Mucosa of descending colon (tissue), 3 donors: ENCODE results near the gene CLNK. TPM values are rescaled to one million over a fixed set of nuclear protein-coding genes. Genes with fewer than 3 reads are reported as not detected.

Experiments
- ATAC-seq: fragments of 200-7000 bp; cut with Tn5 transposase; one replicate; pipeline ENCODE4 v1.9.1; 2020; ENCODE audit warnings: mild to moderate bottlenecking, moderate library complexity
- DNase-seq, 3 donors: peaks; one replicate each; pipeline ENCODE4 v3.0.0-alpha.2; 2020
- H3K36me3 ChIP-seq: fragments of 200-600 bp; one replicate; pipeline ENCODE4 v1.8.0; 2021; ENCODE audit warnings: low read depth, mild to moderate bottlenecking
- H3K4me1 ChIP-seq: fragments of 200-600 bp; one replicate; pipeline ENCODE4 v1.8.0; 2021; ENCODE audit warnings: low read depth, mild to moderate bottlenecking
- H3K4me3 ChIP-seq: fragments of 200-600 bp; one replicate; pipeline ENCODE4 v1.8.0; 2021; ENCODE audit warnings: mild to moderate bottlenecking
- H3K9me3 ChIP-seq: fragments of 200-600 bp; one replicate; pipeline ENCODE4 v1.8.0; 2021; ENCODE audit warnings: mild to moderate bottlenecking
- CTCF ChIP-seq: fragments of 200-600 bp; IDR thresholded peaks from one replicate; pipeline ENCODE4 v1.8.0; 2022; ENCODE audit warnings: antibody characterized with exemption, mild to moderate bottlenecking
- intact Hi-C, 2 donors: fragments of 100-400 bp; cut with DNase I in 1 of 2; cut with micrococcal nuclease in 1 of 2; formaldehyde crosslinking; loops; one replicate each; pipeline versions ENCODE4 v1.11.0 to v1.11.1; 2022; cut with DNase I, micrococcal nuclease
- total RNA-seq, 3 donors: library from RNA; stranded (reverse); fragmentation: NEBNext Ultra II Directional in 2 of 3; extraction: Animal tissue kit (Norgen Biotek cat#: 25700) in 2 of 3; gene quantifications; one replicate each; pipeline versions ENCODE4 v1.2.1 to v1.2.4, GENCODE V29; 2021 to 2023
- donor health status: DM: no; HTN: no; CAD: no; lungs with moderate emphysema.
- donor health status: DM: no; HTN: no; CAD: no.
- donor health status: DM: no; HTN: yes; CAD: no.

Gene CLNK
- total RNA-seq, 3 donors from 2014 or later, result 0.27 to 0.60 TPM; not detected in 1

GRCh38 chr4:10713591-10713990, 29.0 kb upstream of the CLNK start:
- peaks cover 10% of the 10 kb centered on the region for H3K9me3 ChIP-seq
- TF ChIP-seq CTCF, result no peak
- intact Hi-C loops, result no loop called here

GRCh38 chr4:10706236-10706635, 21.7 kb upstream of the CLNK start:
- H3K4me3 ChIP-seq, result no peak overlapping the region
- TF ChIP-seq CTCF, result no peak
- ATAC-seq, result peak; percentile 38
- intact Hi-C loops, result no loop called here
- no peaks in the 10 kb centered on the region for H3K9me3 ChIP-seq
- H3K36me3 ChIP-seq, result no peaks in the 10 kb centered on the region
- H3K4me1 ChIP-seq, result no peaks in the 10 kb centered on the region
- no peak for DNase-seq

More at GRCh38 chr4:10713591-10713990, 29.0 kb upstream of the CLNK start:
- no peak overlapping the region for H3K4me3 ChIP-seq
- DNase-seq, result no peak
- H3K36me3 ChIP-seq, result no peaks in the 10 kb centered on the region
- no peak for ATAC-seq
- no peaks in the 10 kb centered on the region for H3K4me1 ChIP-seq

DNA sequence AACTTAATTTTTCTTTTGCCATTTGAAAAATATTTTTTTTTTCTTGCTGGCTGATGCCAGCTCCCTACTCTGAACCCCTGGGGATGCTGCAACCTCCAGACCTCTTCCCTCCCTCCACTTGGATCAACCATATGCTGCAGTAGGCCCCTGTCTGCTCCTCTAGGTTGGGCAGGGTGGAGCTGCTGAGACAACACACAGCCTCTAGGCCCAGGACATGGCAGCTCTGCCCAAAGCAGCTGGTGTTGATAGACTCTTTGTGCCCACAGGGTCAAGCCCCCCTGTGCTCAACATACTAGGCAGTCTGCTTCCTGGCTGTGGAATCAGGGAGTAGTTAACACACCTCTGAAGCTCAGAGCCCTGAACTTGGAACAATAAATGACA, 19.9 kb upstream of the CLNK start:
- H3K4me3 ChIP-seq, result no peak overlapping the region
- no peaks in the 10 kb centered on the region for H3K9me3 ChIP-seq
- H3K4me1 ChIP-seq, result peaks cover 4% of the 10 kb centered on the region
- intact Hi-C loops, result no loop called here
- ATAC-seq, result peak; percentile 66
- TF ChIP-seq CTCF, result no peak
- H3K36me3 ChIP-seq, result no peaks in the 10 kb centered on the region
- no peak for DNase-seq

- Histone ChIP-seq H3K36me3 (no peaks in the 10 kb centered on the region), H3K4me1 (peaks cover 4% of the 10 kb centered on the region), H3K4me3 (no peak overlapping the region), H3K9me3 (no peaks in the 10 kb centered on the region)
- intact Hi-C loops, result no loop called here
- no peak for DNase-seq
- ATAC-seq, result no peak
- TF ChIP-seq CTCF, result no peak
These were observed 19.3 kb upstream of the CLNK start for GRCh38 chr4:10703766-10704429.

- intact Hi-C loops, result no loop called here
- TF ChIP-seq CTCF, result no peak
- peaks cover 8% of the 10 kb centered on the region for H3K4me1 ChIP-seq
- H3K4me3 ChIP-seq, result no peak overlapping the region
- no peaks in the 10 kb centered on the region for H3K36me3 ChIP-seq
- no peaks in the 10 kb centered on the region for H3K9me3 ChIP-seq
- ATAC-seq, result no peak
- no peak for DNase-seq
These were observed 18.6 kb upstream of the CLNK start for GRCh38 chr4:10703156-10703555.
